Measurements from ENCODE around the gene RBM47.

DNA sequence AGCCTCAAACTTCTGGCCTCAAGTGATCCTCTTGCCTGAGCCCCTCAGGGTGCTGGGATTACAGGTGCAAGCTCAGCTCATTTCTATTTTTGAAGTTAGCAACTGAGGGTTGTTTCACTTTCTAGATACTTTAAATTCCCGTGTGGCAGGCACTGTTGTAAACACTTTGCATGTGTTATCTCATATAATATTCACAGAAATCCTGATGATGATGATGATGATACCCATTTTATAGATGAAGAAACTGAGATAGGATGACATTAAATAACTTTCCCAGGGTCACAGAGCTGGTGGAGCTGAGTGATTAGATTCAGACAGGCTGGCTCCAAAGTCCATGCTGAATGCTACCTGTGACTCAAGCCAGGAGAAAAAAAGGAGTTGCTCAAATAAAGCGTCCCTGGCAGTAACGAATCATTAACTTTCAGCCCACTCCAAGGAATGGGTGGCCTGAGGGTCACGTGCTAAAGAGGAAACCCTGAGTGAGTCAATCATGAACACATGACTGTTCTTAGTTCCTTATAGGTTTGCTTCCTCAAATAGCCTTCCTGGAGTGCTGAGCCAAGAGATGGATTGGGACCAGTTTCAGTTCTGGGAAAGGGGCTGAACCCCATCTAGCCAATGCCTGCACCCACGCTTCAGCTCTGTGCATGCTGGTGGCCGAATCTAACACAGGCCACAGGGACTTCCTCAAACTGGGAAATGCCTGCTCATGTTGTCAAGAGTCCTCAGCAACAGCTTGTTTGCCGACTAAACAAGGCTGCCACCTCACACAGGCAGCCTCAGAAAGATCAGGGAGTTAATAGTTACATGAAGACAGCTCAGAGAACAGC, 52.8 kb downstream of the RBM47 start:
- TF ChIP-seq POLR2A (IDR thresholded peaks at IDR 0.05; ENCODE audit: low read length) (no peak), GATA1 (IDR thresholded peaks at IDR 0.05; ENCODE audit: low read depth, low read length) (no peak)
